Measurements from ENCODE around the gene SPRR2E. TPM values are rescaled to one million over a fixed set of nuclear protein-coding genes. Genes with fewer than 3 reads are reported as not detected.
"Not testable (repeated sequence)": the region's sequence is repeated elsewhere in the genome, so short reads cannot be mapped to it uniquely, and the experiment has no call there.

The SPRR2E gene
- not detected for total RNA-seq

- intact Hi-C loops (cut with DNase I) = no loop called here
- ATAC-seq (no peak), DNase-seq (ENCODE audit: low spot score) (no peak)
Measured at GRCh38 chr1:153094426-153094825, at the start of gene SPRR2E. Gene SPRR2E, minus strand, starts transcription at chr1:153094526. Its CDS starts 775 bp downstream, at chr1:153093751.

GRCh38 chr1:153141377-153141776 is 47.1 kb upstream of the SPRR2E start:
- no peak for ATAC-seq
- no peak for DNase-seq (ENCODE audit: low spot score)
- intact Hi-C loops (cut with DNase I) = no loop called here

- DNase-seq (ENCODE audit: low spot score) = no peak
- ATAC-seq = no peak
- intact Hi-C loops (cut with DNase I) = no loop called here
Measured at GRCh38 chr1:153140484-153140883, 46.2 kb upstream of the SPRR2E start.

- ATAC-seq (no peak), DNase-seq (ENCODE audit: low spot score) (no peak)
- intact Hi-C loops (cut with DNase I) = no loop called here
Measured at GRCh38 chr1:153133743-153134142, 39.4 kb upstream of the SPRR2E start.

GRCh38 chr1:153133267-153133666 is 38.9 kb upstream of the SPRR2E start:
- intact Hi-C loops (cut with DNase I) = no loop called here
- DNase-seq (ENCODE audit: low spot score) (no peak), ATAC-seq (no peak)

- DNase-seq (ENCODE audit: low spot score); intact Hi-C loops (cut with DNase I); ATAC-seq: not testable (repeated sequence)
Measured at GRCh38 chr1:153128688-153129087, 34.4 kb upstream of the SPRR2E start.

GRCh38 chr1:153127296-153127695 is 33.0 kb upstream of the SPRR2E start:
- DNase-seq (ENCODE audit: low spot score) (no peak), ATAC-seq (no peak)
- intact Hi-C loops (cut with DNase I) = no loop called here

GRCh38 chr1:153125536-153125935 is 31.2 kb upstream of the SPRR2E start:
- no peak for DNase-seq (ENCODE audit: low spot score)
- no peak for ATAC-seq
- intact Hi-C loops (cut with DNase I) = no loop called here

GRCh38 chr1:153123793-153124192 is 29.5 kb upstream of the SPRR2E start:
- ATAC-seq; intact Hi-C loops (cut with DNase I); DNase-seq (ENCODE audit: low spot score): not testable (repeated sequence)

- ATAC-seq (no peak), DNase-seq (ENCODE audit: low spot score) (no peak)
- intact Hi-C loops (cut with DNase I) = no loop called here
Measured at GRCh38 chr1:153122831-153123421, 28.6 kb upstream of the SPRR2E start.

GRCh38 chr1:153120945-153121344 is 26.6 kb upstream of the SPRR2E start:
- DNase-seq (ENCODE audit: low spot score) (no peak), ATAC-seq (no peak)
- intact Hi-C loops (cut with DNase I) = no loop called here

- ATAC-seq = no peak
- DNase-seq (ENCODE audit: low spot score) = no peak
- intact Hi-C loops (cut with DNase I) = no loop called here
Measured at GRCh38 chr1:153119491-153119971, 25.2 kb upstream of the SPRR2E start.

GRCh38 chr1:153115264-153115663 is 20.9 kb upstream of the SPRR2E start:
- intact Hi-C loops (cut with DNase I); ATAC-seq; DNase-seq (ENCODE audit: low spot score): not testable (repeated sequence)

GRCh38 chr1:153113416-153113815 is 19.1 kb upstream of the SPRR2E start, which contains the start of gene SPRR2F:
Gene SPRR2F, minus strand, starts transcription at chr1:153113516. Its CDS starts 783 bp downstream, at chr1:153112733.
- intact Hi-C loops (cut with DNase I) = no loop called here
- DNase-seq (ENCODE audit: low spot score) = no peak
- ATAC-seq = no peak

- DNase-seq (ENCODE audit: low spot score); ATAC-seq; intact Hi-C loops (cut with DNase I): not testable (repeated sequence)
Measured at GRCh38 chr1:153112454-153112853, 18.1 kb upstream of the SPRR2E start.

GRCh38 chr1:153100245-153100644 is 5.9 kb upstream of the SPRR2E start:
- intact Hi-C loops (cut with DNase I) = no loop called here
- ATAC-seq (no peak), DNase-seq (ENCODE audit: low spot score) (no peak)

- intact Hi-C loops (cut with DNase I) = no loop called here
- DNase-seq (ENCODE audit: low spot score) = no peak
- ATAC-seq = no peak
Measured at GRCh38 chr1:153099461-153100045, 5.2 kb upstream of the SPRR2E start.

GRCh38 chr1:153095764-153096163 is 1.4 kb upstream of the SPRR2E start:
- DNase-seq (ENCODE audit: low spot score) (no peak), ATAC-seq (no peak)
- intact Hi-C loops (cut with DNase I) = no loop called here

GRCh38 chr1:153087652-153088051 is 6.7 kb downstream of the SPRR2E start:
- no peak for ATAC-seq
- DNase-seq (ENCODE audit: low spot score) = no peak
- intact Hi-C loops (cut with DNase I) = no loop called here

- ATAC-seq (no peak), DNase-seq (ENCODE audit: low spot score) (no peak)
- intact Hi-C loops (cut with DNase I) = no loop called here
Measured at GRCh38 chr1:153081736-153082135, 12.6 kb downstream of the SPRR2E start.

Measured in sciatic nerve (tissue), 2 donors.